ENCODE measurements around the gene EIF1AY. TPM values are rescaled to one million over a fixed set of nuclear protein-coding genes. Genes with fewer than 3 reads are reported as not detected.

The EIF1AY gene
- total and polyA plus RNA-seq, 2 of the 13 experiments (the other 11 are each of a cell fraction or from before 2014, with no cell fraction given): 20.9 to 53.2 TPM

- Histone ChIP-seq H3K27ac (ENCODE audit: extremely low read length, insufficient read depth, low read length) (no peak overlapping the region), H3K79me2 (ENCODE audit: insufficient read depth, low read length) (no peaks in the 10 kb centered on the region), H3K4me3 (replicated peaks in 1 of 3; ENCODE audit: insufficient read depth in 1 of 3, low read depth in 2 of 3, low read length in 3 of 3) (no peak overlapping the region), H3K4me2 (ENCODE audit: low read depth, low read length) (no peak overlapping the region), H3K9ac (ENCODE audit: insufficient read depth, low read depth, low read length) (no peak overlapping the region), H2AFZ (ENCODE audit: low read length) (no peak overlapping the region), H3K27me3 (ENCODE audit: control insufficient read depth in 1 of 2, insufficient read depth in 2 of 2, low read length in 2 of 2) (no peaks in the 10 kb centered on the region), H3K9me3 (ENCODE audit: low read length) (no peaks in the 10 kb centered on the region), H4K20me1 (ENCODE audit: insufficient read depth, low read length) (no peaks in the 10 kb centered on the region), H3K4me1 (ENCODE audit: insufficient read depth, low read length) (no peaks in the 10 kb centered on the region), H3K36me3 (replicated peaks in 1 of 2; ENCODE audit: control insufficient read depth in 1 of 2, insufficient read depth in 2 of 2, low read length in 2 of 2) (no peaks in the 10 kb centered on the region)
- in situ Hi-C loops (cut with HindIII; ENCODE audit: extremely low pct_ligation_motif_present, low pct_unique_long_range_greater_than_20kb): no loop called here
- intact Hi-C loops (cut with micrococcal nuclease; ENCODE audit: unreplicated experiment): no loop called here
- BruUV-seq (replicated peaks): no TSS peak
- ChIA-PET POLR2A (no interaction called here), CTCF (ENCODE audit: low intra/inter-chr PET ratio, low total read pairs) (no interaction called here)
- no CpG with 5 or more reads among the region's 6 CpGs for WGBS (ENCODE audit: low lambda C conversion rate)
- ATAC-seq (no peak), FAIRE-seq (no peak), DNase-seq (ENCODE audit: low spot score) (no peak)
- TF ChIP-seq AKNA (CRISPR knock-in tag; IDR thresholded peaks at IDR 0.05; ENCODE audit: borderline replicate concordance): no peak
- no peak for TF ChIP-seq GRHL1 (CRISPR knock-in tag; conservative IDR thresholded peaks at IDR 0.05)
- TF ChIP-seq GATAD1 (CRISPR knock-in tag; IDR thresholded peaks at IDR 0.05): no peak
- TF ChIP-seq BRD4 (CRISPR knock-in tag; IDR thresholded peaks at IDR 0.05): no peak
- no peak for TF ChIP-seq ZNF709 (CRISPR knock-in tag; IDR thresholded peaks at IDR 0.05)
- no peak for TF ChIP-seq PAWR (CRISPR knock-in tag; IDR thresholded peaks at IDR 0.05; ENCODE audit: borderline replicate concordance)
- TF ChIP-seq RBAK (CRISPR knock-in tag; IDR thresholded peaks at IDR 0.05): no peak
- TF ChIP-seq ZNF225 (CRISPR knock-in tag; IDR thresholded peaks at IDR 0.05): no peak
- TF ChIP-seq TAF1 (CRISPR knock-in tag; IDR thresholded peaks at IDR 0.05): no peak
- no peak for TF ChIP-seq BCL3 (CRISPR knock-in tag; IDR thresholded peaks at IDR 0.05)
- TF ChIP-seq ZSCAN29 (CRISPR knock-in tag; conservative IDR thresholded peaks at IDR 0.05): no peak
- TF ChIP-seq ZEB1 (IDR thresholded peaks at IDR 0.05; ENCODE audit: insufficient replicate concordance, low read depth): no peak
Measured at GRCh38 chrY:20528435-20528834, 47.1 kb upstream of the EIF1AY start.

Data from HepG2 (cell line).